ENCODE measurements around the gene NOL4L. TPM values are rescaled to one million over a fixed set of nuclear protein-coding genes. Genes with fewer than 3 reads are reported as not detected.

The NOL4L gene
- total RNA-seq, 4 donors from 2014 or later: 2.6 to 12.8 (median 6.4) TPM

DNA sequence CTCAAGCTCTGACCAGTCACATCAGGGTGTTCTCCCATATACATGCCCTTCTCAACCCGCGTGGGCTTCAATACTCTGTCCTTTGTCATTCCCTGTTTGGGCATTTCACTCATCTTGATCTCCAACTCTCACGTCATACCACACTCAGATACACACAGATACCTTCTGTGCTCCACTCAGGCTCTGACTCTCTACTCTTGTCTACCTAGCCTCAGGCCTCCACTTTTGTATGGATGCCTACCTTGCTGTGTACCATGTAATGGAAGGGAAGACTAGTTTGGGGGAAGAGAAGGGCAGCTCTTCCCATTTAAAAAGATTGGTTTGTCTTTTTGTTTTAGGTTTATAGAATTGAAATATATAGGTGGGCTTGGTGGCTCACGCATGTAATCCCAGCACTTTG, 178.4 kb downstream of the NOL4L start:
- H3K27me3 ChIP-seq: no peaks in the 10 kb centered on the region
- TF ChIP-seq POLR2A (IDR thresholded peaks at IDR 0.05) (no peak), EP300 (IDR thresholded peaks at IDR 0.05) (no peak), POLR2AphosphoS5 (IDR thresholded peaks at IDR 0.05) (no peak)
- TF ChIP-seq, protein P1, sequence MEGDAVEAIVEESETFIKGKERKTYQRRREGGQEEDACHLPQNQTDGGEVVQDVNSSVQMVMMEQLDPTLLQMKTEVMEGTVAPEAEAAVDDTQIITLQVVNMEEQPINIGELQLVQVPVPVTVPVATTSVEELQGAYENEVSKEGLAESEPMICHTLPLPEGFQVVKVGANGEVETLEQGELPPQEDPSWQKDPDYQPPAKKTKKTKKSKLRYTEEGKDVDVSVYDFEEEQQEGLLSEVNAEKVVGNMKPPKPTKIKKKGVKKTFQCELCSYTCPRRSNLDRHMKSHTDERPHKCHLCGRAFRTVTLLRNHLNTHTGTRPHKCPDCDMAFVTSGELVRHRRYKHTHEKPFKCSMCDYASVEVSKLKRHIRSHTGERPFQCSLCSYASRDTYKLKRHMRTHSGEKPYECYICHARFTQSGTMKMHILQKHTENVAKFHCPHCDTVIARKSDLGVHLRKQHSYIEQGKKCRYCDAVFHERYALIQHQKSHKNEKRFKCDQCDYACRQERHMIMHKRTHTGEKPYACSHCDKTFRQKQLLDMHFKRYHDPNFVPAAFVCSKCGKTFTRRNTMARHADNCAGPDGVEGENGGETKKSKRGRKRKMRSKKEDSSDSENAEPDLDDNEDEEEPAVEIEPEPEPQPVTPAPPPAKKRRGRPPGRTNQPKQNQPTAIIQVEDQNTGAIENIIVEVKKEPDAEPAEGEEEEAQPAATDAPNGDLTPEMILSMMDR (IDR thresholded peaks at IDR 0.05): no peak
- no peaks in the 10 kb centered on the region for H3K9me3 ChIP-seq
- no peak overlapping the region for H3K27ac ChIP-seq
- no peaks in the 10 kb centered on the region for H3K36me3 ChIP-seq
- peaks cover 3% of the 10 kb centered on the region for H3K4me1 ChIP-seq
- H3K4me3 ChIP-seq: no peak overlapping the region
- WGBS: 98% methylated on average over 4 of the region's 4 CpGs
- no peak for DNase-seq (ENCODE audit: low spot score in 2 of 2)

DNA sequence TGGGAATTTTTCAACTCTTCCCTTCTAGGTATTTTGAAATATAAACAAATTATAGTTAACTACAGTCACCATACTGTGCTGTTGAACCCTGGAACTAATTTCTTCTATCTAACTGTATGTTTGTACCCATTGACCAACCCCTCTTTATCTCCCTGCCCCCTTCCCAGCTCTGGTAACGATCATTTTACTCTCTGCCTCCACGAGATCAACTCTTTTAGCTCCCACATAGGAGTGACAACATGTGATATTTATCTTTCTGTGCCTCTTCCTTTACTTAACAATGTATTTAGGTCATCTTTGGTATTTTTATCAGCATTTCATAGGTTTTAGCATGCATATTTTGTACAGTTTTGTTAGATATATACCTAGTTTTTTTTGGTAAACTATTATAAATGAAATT, 181.1 kb downstream of the NOL4L start:
- H3K27ac ChIP-seq: no peak overlapping the region
- WGBS: 75% methylated on average over 2 of the region's 2 CpGs
- no peak overlapping the region for H3K4me3 ChIP-seq
- H3K27me3 ChIP-seq: no peaks in the 10 kb centered on the region
- no peaks in the 10 kb centered on the region for H3K9me3 ChIP-seq
- no peak for TF ChIP-seq POLR2AphosphoS5 (IDR thresholded peaks at IDR 0.05)
- TF ChIP-seq, protein P1 (IDR thresholded peaks at IDR 0.05): no peak
- no peak for TF ChIP-seq POLR2A (IDR thresholded peaks at IDR 0.05)
- no peak for TF ChIP-seq EP300 (IDR thresholded peaks at IDR 0.05)
- DNase-seq (ENCODE audit: low spot score in 2 of 2): no peak
- peaks cover 3% of the 10 kb centered on the region for H3K4me1 ChIP-seq
- H3K36me3 ChIP-seq: no peaks in the 10 kb centered on the region

DNA sequence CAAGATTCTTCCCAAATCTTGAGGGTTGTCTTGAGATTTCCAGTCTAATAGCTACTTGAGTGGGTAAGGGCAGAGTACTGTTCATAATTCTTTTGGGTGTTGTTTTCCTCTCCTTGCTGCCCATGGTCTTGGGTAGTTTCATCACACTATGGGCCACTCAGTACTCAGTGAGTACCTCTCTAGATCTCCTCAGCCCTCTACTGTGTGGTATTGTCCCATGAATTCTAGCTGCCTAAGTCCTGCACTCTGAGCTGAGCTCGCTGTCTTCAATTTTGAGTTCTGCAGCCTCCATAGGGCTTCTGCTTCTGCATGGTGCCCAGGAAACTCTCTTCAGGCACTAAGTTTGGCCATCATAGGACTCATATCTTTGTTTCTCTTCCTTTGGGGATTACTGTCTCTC, 184.7 kb downstream of the NOL4L start:
- DNase-seq (ENCODE audit: low spot score in 2 of 2): no peak
- no peak for TF ChIP-seq EP300 (IDR thresholded peaks at IDR 0.05)
- TF ChIP-seq, protein P1 (IDR thresholded peaks at IDR 0.05): no peak
- no peak for TF ChIP-seq POLR2A (IDR thresholded peaks at IDR 0.05)
- TF ChIP-seq POLR2AphosphoS5 (IDR thresholded peaks at IDR 0.05): no peak
- Histone ChIP-seq H3K4me3 (no peak overlapping the region), H3K4me1 (peaks cover 3% of the 10 kb centered on the region), H3K36me3 (no peaks in the 10 kb centered on the region), H3K27ac (no peak overlapping the region), H3K9me3 (no peaks in the 10 kb centered on the region), H3K27me3 (no peaks in the 10 kb centered on the region)
- 100% methylated on average over 1 of the region's 1 CpG for WGBS

DNA sequence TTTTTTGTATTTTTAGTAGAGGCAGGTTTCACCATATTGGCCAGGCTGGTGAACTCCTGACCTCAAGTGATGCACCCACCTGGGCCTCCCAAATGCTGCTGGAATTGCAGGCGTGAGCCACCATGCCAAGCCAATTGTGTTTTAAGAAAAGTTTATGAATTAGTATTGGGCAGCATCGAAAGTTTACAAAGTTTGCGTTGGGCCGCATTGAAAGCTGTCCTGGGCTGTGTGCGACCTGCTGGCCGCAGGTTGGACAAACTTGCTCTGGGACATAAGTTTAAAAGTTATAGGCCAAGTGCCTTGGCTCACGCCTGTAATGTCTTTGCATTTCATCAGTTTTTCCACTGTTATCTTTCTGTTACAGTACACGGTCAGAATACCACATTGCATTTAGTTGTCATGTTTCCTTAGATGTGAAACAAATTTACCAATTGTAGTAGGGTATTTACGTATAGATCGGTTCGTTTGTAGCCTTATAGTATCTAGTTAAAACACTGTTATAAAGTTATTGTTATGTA, 187.5 kb downstream of the NOL4L start:
- no peaks in the 10 kb centered on the region for H3K9me3 ChIP-seq
- WGBS: 91% methylated on average over 11 of the region's 11 CpGs
- no peaks in the 10 kb centered on the region for H3K36me3 ChIP-seq
- H3K4me3 ChIP-seq: no peak overlapping the region
- TF ChIP-seq POLR2A (IDR thresholded peaks at IDR 0.05) (no peak), POLR2AphosphoS5 (IDR thresholded peaks at IDR 0.05) (no peak), EP300 (IDR thresholded peaks at IDR 0.05) (no peak)
- TF ChIP-seq, protein P1 (IDR thresholded peaks at IDR 0.05): no peak
- no peaks in the 10 kb centered on the region for H3K27me3 ChIP-seq
- DNase-seq (ENCODE audit: low spot score in 2 of 2): no peak
- no peaks in the 10 kb centered on the region for H3K4me1 ChIP-seq
- H3K27ac ChIP-seq: no peak overlapping the region

DNA sequence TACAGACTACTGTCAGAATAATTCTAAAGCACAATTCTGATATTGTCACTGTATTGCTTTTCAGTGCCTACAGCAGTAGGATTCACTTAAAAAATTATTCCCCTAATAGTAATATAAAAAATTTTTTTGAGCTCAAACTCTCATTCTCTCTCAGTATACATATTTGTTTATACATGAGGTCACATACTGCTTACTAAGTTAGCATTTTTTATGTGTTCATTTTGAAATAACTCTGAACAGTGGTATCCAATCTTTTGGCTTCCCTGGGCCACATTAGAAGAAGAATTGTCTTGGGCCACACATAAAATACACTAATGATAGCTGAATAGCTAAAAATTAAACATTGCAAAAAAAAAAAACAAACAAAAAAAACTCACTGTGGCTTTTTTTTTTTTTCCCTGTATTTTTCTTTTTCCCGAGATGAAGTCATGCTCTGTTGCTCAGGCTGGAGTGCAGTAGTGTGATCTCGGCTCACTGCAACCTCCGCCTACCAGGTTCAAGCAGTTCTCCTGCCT, 188.4 kb downstream of the NOL4L start:
- no peaks in the 10 kb centered on the region for H3K36me3 ChIP-seq
- no peaks in the 10 kb centered on the region for H3K9me3 ChIP-seq
- H3K27me3 ChIP-seq: no peaks in the 10 kb centered on the region
- TF ChIP-seq EP300 (IDR thresholded peaks at IDR 0.05) (no peak), POLR2A (IDR thresholded peaks at IDR 0.05) (no peak), POLR2AphosphoS5 (IDR thresholded peaks at IDR 0.05) (no peak)
- TF ChIP-seq, protein P1 (IDR thresholded peaks at IDR 0.05): no peak
- no peak overlapping the region for H3K27ac ChIP-seq
- DNase-seq (ENCODE audit: low spot score in 2 of 2): no peak
- 75% methylated on average over 3 of the region's 3 CpGs for WGBS
- H3K4me1 ChIP-seq: no peaks in the 10 kb centered on the region
- H3K4me3 ChIP-seq: no peak overlapping the region

Measured in suprapubic skin (tissue), 4 donors.